HEK293 (cell line): ENCODE data around the gene TGFBRAP1.

Experiments used
- CTCF ChIA-PET: fragments of 350-600 bp; formaldehyde crosslinking; extraction: SDS; loops from one replicate; lab custom pipeline; 2021; ENCODE audit warnings: antibody characterized with exemption; lab: Yijun Ruan, JAX
- POLR2A ChIA-PET: fragments of 300-600 bp; formaldehyde crosslinking; extraction: SDS; loops from one replicate; lab custom pipeline; 2020; ENCODE audit warnings: antibody characterized with exemption, inconsistent platforms; lab: Yijun Ruan, JAX
- H3K27ac ChIP-seq: fragments of 200-500 bp; sonication (Bioruptor generic); 2 replicates; pipeline ENCODE4 v1.5.1; 2014; ENCODE audit warnings: low read depth, low read length, control low read depth, inconsistent platforms; ENCODE audit errors: extremely low read depth
- H3K36me3 ChIP-seq, 2 experiments: fragments of 200-500 bp in 1 of 2; sonication (Bioruptor generic) in 1 of 2; 1 replicate in 1 of 2; 2 replicates in 1 of 2; pipeline ENCODE4 v1.5.1; 2014 to 2017; ENCODE audit warnings: inconsistent platforms in 2 of 2, low read length in 2 of 2; ENCODE audit not compliant: control insufficient read depth in 2 of 2, insufficient read depth in 1 of 2
- H3K4me1 ChIP-seq: fragments of 200-500 bp; sonication (Bioruptor generic); 2 replicates; pipeline ENCODE4 v1.5.1; 2014; ENCODE audit warnings: mild to moderate bottlenecking, low read length, inconsistent platforms; ENCODE audit not compliant: control insufficient read depth, insufficient read depth
- H3K4me3 ChIP-seq: 2 replicates; pipeline ENCODE4 v1.5.1; 2011; ENCODE audit warnings: low read depth, mild to moderate bottlenecking, control low read depth, low read length, moderate library complexity
- H3K9me3 ChIP-seq: fragments of 200-500 bp; sonication (Bioruptor generic); 2 replicates; pipeline ENCODE4 v1.5.1; 2014; ENCODE audit warnings: low read depth, low read length, inconsistent platforms; ENCODE audit not compliant: control insufficient read depth, insufficient read depth
- KLF16 ChIP-seq: fragments of 450-650 bp; formaldehyde crosslinking; IDR thresholded peaks from 2 replicates; pipeline ENCODE4 v1.5.1; 2017; ENCODE audit warnings: missing biosample characterization, missing genetic modification characterization
- KLF8 ChIP-seq: fragments of 450-650 bp; formaldehyde crosslinking; IDR thresholded peaks from 2 replicates; pipeline ENCODE4 v1.5.1; 2016; ENCODE audit warnings: missing biosample characterization, missing genetic modification characterization
- SP3 ChIP-seq: fragments of 450-650 bp; formaldehyde crosslinking; IDR thresholded peaks from 2 replicates; pipeline ENCODE4 v1.5.1; 2016; ENCODE audit warnings: missing biosample characterization, missing genetic modification characterization
- ZFHX2 ChIP-seq: fragments of 450-650 bp; formaldehyde crosslinking; conservative IDR thresholded peaks from 2 replicates; pipeline ENCODE4 v1.5.1; 2016; ENCODE audit warnings: missing biosample characterization, missing genetic modification characterization
- ZNF133 ChIP-seq: fragments of 450-650 bp; formaldehyde crosslinking; IDR thresholded peaks from 2 replicates; pipeline ENCODE4 v1.5.1; 2016; ENCODE audit warnings: missing biosample characterization, missing genetic modification characterization
- ZNF19 ChIP-seq: fragments of 450-650 bp; formaldehyde crosslinking; IDR thresholded peaks from 2 replicates; pipeline ENCODE4; 2016; ENCODE audit warnings: missing biosample characterization, missing genetic modification characterization, low read depth
- ZNF202 ChIP-seq: fragments of 450-650 bp; formaldehyde crosslinking; IDR thresholded peaks from 2 replicates; pipeline ENCODE4 v1.5.1; 2016; ENCODE audit warnings: missing biosample characterization, missing genetic modification characterization, borderline replicate concordance
- ZNF292 ChIP-seq: fragments of 450-650 bp; formaldehyde crosslinking; IDR thresholded peaks from 2 replicates; pipeline ENCODE4 v1.5.1; 2016; ENCODE audit warnings: low read depth, missing biosample characterization, missing genetic modification characterization, borderline replicate concordance
- ZNF302 ChIP-seq: fragments of 450-650 bp; formaldehyde crosslinking; IDR thresholded peaks from 2 replicates; pipeline ENCODE4 v1.5.1; 2016; ENCODE audit warnings: missing biosample characterization, missing genetic modification characterization, low read depth
- ZNF416 ChIP-seq: fragments of 450-650 bp; formaldehyde crosslinking; IDR thresholded peaks from 2 replicates; pipeline ENCODE4 v1.5.1; 2016; ENCODE audit warnings: missing biosample characterization, missing genetic modification characterization
- ZNF473 ChIP-seq: fragments of 450-650 bp; formaldehyde crosslinking; IDR thresholded peaks from 2 replicates; pipeline ENCODE4 v1.5.1; 2017; ENCODE audit warnings: missing biosample characterization, missing genetic modification characterization
- ZNF549 ChIP-seq: fragments of 450-650 bp; IDR thresholded peaks from 2 replicates; pipeline ENCODE4 v1.5.1; 2018; ENCODE audit warnings: missing biosample characterization, missing genetic modification characterization, mild to moderate bottlenecking, inconsistent platforms, moderate library complexity
- ZNF610 ChIP-seq: fragments of 450-650 bp; formaldehyde crosslinking; IDR thresholded peaks from 2 replicates; pipeline ENCODE4 v1.5.1; 2016; ENCODE audit warnings: missing biosample characterization, missing genetic modification characterization, borderline replicate concordance
- ZNF621 ChIP-seq: fragments of 450-650 bp; formaldehyde crosslinking; IDR thresholded peaks from 2 replicates; pipeline ENCODE4 v1.5.1; 2017; ENCODE audit warnings: missing biosample characterization, missing genetic modification characterization
- ZSCAN30 ChIP-seq: fragments of 450-650 bp; IDR thresholded peaks from 2 replicates; pipeline ENCODE4 v1.5.1; 2018; ENCODE audit warnings: missing biosample characterization, mild to moderate bottlenecking, missing genetic modification characterization, moderate library complexity
- TF ChIP-seq, protein P1 (sequence below): fragments of 450-650 bp; formaldehyde crosslinking; conservative IDR thresholded peaks from 2 replicates; pipeline ENCODE4 v1.5.1; 2016; ENCODE audit warnings: low read depth, missing biosample characterization, missing genetic modification characterization
- TF ChIP-seq, protein P2 (sequence below): fragments of 450-650 bp; IDR thresholded peaks from 2 replicates; pipeline ENCODE4 v1.5.1; 2018; ENCODE audit warnings: missing biosample characterization, mild to moderate bottlenecking, missing genetic modification characterization
- TF ChIP-seq, protein P3 (sequence below): fragments of 450-650 bp; formaldehyde crosslinking; IDR thresholded peaks from 2 replicates; pipeline ENCODE4 v1.5.1; 2017; ENCODE audit warnings: missing biosample characterization, mild to moderate bottlenecking, missing genetic modification characterization, moderate library complexity
- TF ChIP-seq, protein P4 (sequence below): fragments of 450-650 bp; formaldehyde crosslinking; conservative IDR thresholded peaks from 2 replicates; pipeline ENCODE4 v1.5.1; 2016; ENCODE audit warnings: low read depth, missing biosample characterization, missing genetic modification characterization

TGFBRAP1 gene

DNA sequence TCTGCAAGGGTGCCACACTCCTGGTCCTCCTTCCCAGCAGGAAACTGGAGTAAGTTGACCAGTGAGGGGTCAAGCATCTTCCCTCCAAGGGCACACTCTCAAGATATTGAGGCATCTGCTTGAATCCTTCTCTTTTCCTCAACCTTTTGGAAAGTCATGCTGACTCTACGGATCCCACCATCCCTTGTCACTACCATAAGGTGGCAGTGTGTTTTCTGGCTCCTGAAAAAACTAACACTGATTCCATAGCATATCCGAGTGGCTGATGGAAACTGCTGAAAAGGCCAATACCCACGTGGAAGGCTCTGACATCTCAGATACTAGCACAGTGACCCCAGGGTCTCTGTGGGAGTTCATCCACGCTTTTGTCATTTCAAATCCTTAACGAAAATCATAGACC is 50.9 kb downstream of the TGFBRAP1 start (continued):
- TF ChIP-seq, protein P1, sequence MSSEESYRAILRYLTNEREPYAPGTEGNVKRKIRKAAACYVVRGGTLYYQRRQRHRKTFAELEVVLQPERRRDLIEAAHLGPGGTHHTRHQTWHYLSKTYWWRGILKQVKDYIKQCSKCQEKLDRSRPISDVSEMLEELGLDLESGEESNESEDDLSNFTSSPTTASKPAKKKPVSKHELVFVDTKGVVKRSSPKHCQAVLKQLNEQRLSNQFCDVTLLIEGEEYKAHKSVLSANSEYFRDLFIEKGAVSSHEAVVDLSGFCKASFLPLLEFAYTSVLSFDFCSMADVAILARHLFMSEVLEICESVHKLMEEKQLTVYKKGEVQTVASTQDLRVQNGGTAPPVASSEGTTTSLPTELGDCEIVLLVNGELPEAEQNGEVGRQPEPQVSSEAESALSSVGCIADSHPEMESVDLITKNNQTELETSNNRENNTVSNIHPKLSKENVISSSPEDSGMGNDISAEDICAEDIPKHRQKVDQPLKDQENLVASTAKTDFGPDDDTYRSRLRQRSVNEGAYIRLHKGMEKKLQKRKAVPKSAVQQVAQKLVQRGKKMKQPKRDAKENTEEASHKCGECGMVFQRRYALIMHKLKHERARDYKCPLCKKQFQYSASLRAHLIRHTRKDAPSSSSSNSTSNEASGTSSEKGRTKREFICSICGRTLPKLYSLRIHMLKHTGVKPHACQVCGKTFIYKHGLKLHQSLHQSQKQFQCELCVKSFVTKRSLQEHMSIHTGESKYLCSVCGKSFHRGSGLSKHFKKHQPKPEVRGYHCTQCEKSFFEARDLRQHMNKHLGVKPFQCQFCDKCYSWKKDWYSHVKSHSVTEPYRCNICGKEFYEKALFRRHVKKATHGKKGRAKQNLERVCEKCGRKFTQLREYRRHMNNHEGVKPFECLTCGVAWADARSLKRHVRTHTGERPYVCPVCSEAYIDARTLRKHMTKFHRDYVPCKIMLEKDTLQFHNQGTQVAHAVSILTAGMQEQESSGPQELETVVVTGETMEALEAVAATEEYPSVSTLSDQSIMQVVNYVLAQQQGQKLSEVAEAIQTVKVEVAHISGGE (tag by site-specific recombination), result no peak
- TF ChIP-seq ZNF621 (tag by site-specific recombination) (no peak), ZFHX2 (no peak), ZNF610 (tag by site-specific recombination) (no peak), ZNF19 (tag by site-specific recombination) (no peak), SP3 (no peak), KLF16 (no peak), ZNF292 (no peak)
- TF ChIP-seq, protein P2, sequence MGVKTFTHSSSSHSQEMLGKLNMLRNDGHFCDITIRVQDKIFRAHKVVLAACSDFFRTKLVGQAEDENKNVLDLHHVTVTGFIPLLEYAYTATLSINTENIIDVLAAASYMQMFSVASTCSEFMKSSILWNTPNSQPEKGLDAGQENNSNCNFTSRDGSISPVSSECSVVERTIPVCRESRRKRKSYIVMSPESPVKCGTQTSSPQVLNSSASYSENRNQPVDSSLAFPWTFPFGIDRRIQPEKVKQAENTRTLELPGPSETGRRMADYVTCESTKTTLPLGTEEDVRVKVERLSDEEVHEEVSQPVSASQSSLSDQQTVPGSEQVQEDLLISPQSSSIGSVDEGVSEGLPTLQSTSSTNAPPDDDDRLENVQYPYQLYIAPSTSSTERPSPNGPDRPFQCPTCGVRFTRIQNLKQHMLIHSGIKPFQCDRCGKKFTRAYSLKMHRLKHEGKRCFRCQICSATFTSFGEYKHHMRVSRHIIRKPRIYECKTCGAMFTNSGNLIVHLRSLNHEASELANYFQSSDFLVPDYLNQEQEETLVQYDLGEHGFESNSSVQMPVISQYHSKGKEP, result no peak
- TF ChIP-seq, all 188 proteins: peak for 0

DNA sequence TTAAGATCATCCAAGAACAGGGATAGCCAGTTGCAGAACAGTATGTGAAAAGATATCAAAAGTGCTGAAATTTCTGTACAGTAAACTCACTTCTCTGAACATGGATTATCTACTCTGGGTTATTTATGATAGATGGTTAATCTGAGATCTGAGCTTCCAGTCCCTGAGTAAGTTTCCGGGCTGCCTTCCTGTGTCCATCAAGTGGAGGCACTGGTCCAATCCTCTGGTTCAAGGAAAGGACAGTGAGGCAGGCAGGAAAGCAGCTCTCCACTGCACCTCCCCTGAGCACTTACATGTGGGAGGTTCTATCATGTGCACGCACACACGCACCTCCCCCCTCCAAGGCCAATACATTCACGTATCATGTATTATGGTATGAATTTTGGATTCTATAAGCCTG is 55.5 kb downstream of the TGFBRAP1 start:
- CTCF ChIA-PET, result interaction anchor here (0.7 to 2.0 kb wide), 2 partner anchors 10 to 14 kb away, joined by 3 to 6 read pairs; no protein-coding TSS in a partner anchor
- peaks cover 14 to 92% of the 10 kb centered on the region in 2 experiments for H3K36me3 ChIP-seq
- TF ChIP-seq KLF8 (no peak), ZNF549 (tag by site-specific recombination) (no peak), ZNF202 (tag by site-specific recombination) (no peak), ZSCAN30 (tag by site-specific recombination) (no peak), ZNF133 (no peak), ZNF473 (no peak), ZNF416 (tag by site-specific recombination) (no peak), ZNF302 (no peak)
- TF ChIP-seq, protein P3, sequence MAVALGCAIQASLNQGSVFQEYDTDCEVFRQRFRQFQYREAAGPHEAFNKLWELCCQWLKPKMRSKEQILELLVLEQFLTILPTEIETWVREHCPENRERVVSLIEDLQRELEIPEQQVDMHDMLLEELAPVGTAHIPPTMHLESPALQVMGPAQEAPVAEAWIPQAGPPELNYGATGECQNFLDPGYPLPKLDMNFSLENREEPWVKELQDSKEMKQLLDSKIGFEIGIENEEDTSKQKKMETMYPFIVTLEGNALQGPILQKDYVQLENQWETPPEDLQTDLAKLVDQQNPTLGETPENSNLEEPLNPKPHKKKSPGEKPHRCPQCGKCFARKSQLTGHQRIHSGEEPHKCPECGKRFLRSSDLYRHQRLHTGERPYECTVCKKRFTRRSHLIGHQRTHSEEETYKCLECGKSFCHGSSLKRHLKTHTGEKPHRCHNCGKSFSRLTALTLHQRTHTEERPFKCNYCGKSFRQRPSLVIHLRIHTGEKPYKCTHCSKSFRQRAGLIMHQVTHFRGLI (tag by site-specific recombination), result no peak
- TF ChIP-seq, protein P4, sequence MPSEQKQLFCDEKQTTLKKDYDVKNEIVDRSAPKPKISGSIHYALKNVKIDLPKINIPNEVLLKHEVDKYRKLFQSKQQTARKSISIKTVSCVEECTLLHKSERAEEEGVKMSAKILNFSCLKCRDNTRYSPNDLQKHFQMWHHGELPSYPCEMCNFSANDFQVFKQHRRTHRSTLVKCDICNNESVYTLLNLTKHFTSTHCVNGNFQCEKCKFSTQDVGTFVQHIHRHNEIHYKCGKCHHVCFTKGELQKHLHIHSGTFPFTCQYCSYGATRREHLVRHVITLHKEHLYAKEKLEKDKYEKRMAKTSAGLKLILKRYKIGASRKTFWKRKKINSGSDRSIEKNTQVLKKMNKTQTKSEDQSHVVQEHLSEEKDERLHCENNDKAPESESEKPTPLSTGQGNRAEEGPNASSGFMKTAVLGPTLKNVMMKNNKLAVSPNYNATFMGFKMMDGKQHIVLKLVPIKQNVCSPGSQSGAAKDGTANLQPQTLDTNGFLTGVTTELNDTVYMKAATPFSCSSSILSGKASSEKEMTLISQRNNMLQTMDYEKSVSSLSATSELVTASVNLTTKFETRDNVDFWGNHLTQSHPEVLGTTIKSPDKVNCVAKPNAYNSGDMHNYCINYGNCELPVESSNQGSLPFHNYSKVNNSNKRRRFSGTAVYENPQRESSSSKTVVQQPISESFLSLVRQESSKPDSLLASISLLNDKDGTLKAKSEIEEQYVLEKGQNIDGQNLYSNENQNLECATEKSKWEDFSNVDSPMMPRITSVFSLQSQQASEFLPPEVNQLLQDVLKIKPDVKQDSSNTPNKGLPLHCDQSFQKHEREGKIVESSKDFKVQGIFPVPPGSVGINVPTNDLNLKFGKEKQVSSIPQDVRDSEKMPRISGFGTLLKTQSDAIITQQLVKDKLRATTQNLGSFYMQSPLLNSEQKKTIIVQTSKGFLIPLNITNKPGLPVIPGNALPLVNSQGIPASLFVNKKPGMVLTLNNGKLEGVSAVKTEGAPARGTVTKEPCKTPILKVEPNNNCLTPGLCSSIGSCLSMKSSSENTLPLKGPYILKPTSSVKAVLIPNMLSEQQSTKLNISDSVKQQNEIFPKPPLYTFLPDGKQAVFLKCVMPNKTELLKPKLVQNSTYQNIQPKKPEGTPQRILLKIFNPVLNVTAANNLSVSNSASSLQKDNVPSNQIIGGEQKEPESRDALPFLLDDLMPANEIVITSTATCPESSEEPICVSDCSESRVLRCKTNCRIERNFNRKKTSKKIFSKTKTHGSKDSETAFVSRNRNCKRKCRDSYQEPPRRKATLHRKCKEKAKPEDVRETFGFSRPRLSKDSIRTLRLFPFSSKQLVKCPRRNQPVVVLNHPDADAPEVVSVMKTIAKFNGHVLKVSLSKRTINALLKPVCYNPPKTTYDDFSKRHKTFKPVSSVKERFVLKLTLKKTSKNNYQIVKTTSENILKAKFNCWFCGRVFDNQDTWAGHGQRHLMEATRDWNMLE, result no peak
- POLR2A ChIA-PET, result no interaction called here
- H3K27ac ChIP-seq, result no peak overlapping the region
- no peaks in the 10 kb centered on the region for H3K9me3 ChIP-seq
- H3K4me1 ChIP-seq, result no peaks in the 10 kb centered on the region
- H3K4me3 ChIP-seq, result no peak overlapping the region
